Activated naive CD8-positive, alpha-beta T cell treated with anti-CD3 and anti-CD28 coated beads for 36 hours (primary cell): ENCODE data around the gene FXYD4. TPM values are rescaled to one million over a fixed set of nuclear protein-coding genes. Genes with fewer than 3 reads are reported as not detected.

Experiments
- DNase-seq: peaks from one replicate; pipeline ENCODE4 v3.0.0; 2021
- H3K27ac Mint-ChIP-seq: one replicate; pipeline ENCODE4 v1.8.0; 2022; ENCODE audit warnings: mild to moderate bottlenecking, moderate library complexity, mixed read lengths
- H3K27me3 Mint-ChIP-seq: one replicate; pipeline ENCODE4 v1.8.0; 2022; ENCODE audit warnings: mild to moderate bottlenecking, mixed read lengths
- H3K36me3 Mint-ChIP-seq: one replicate; pipeline ENCODE4 v1.8.0; 2021; ENCODE audit warnings: mild to moderate bottlenecking, mixed read lengths
- H3K4me1 Mint-ChIP-seq: one replicate; pipeline ENCODE4 v1.8.0; 2021; ENCODE audit warnings: mixed read lengths
- H3K4me3 Mint-ChIP-seq: one replicate; pipeline ENCODE4 v1.8.0; 2022; ENCODE audit warnings: mild to moderate bottlenecking, moderate library complexity, mixed read lengths
- H3K9me3 Mint-ChIP-seq: one replicate; pipeline ENCODE4 v1.8.0; 2022; ENCODE audit warnings: mixed read lengths
- total RNA-seq, 2 experiments: library from RNA; stranded (reverse); gene quantifications; one replicate each; pipeline ENCODE4 v1.2.3, GENCODE V29; 2021

The FXYD4 gene
- total RNA-seq, 2 experiments from 2014 or later = not detected

GRCh38 chr10:43338117-43338516, 33.3 kb upstream of the FXYD4 start:
- DNase-seq = no peak
- H3K9me3 Mint-ChIP-seq = no peaks in the 10 kb centered on the region
- peaks cover 5% of the 10 kb centered on the region for H3K27me3 Mint-ChIP-seq
- peaks cover 2% of the 10 kb centered on the region for H3K4me1 Mint-ChIP-seq
- H3K27ac Mint-ChIP-seq = no peak overlapping the region
- H3K36me3 Mint-ChIP-seq = no peaks in the 10 kb centered on the region
- H3K4me3 Mint-ChIP-seq = no peak overlapping the region

- no peak overlapping the region for H3K4me3 Mint-ChIP-seq
- peaks cover 5% of the 10 kb centered on the region for H3K27me3 Mint-ChIP-seq
- H3K36me3 Mint-ChIP-seq = no peaks in the 10 kb centered on the region
- DNase-seq = no peak
- no peaks in the 10 kb centered on the region for H3K9me3 Mint-ChIP-seq
- no peak overlapping the region for H3K27ac Mint-ChIP-seq
- H3K4me1 Mint-ChIP-seq = no peaks in the 10 kb centered on the region
These were observed 32.3 kb upstream of the FXYD4 start for GRCh38 chr10:43339136-43339535.

- peaks cover 5% of the 10 kb centered on the region for H3K27me3 Mint-ChIP-seq
- no peak overlapping the region for H3K4me3 Mint-ChIP-seq
- DNase-seq = no peak
- H3K27ac Mint-ChIP-seq = no peak overlapping the region
- H3K4me1 Mint-ChIP-seq = no peaks in the 10 kb centered on the region
- H3K9me3 Mint-ChIP-seq = no peaks in the 10 kb centered on the region
- H3K36me3 Mint-ChIP-seq = no peaks in the 10 kb centered on the region
These were observed 31.3 kb upstream of the FXYD4 start for GRCh38 chr10:43340101-43340500.

GRCh38 chr10:43340619-43341018, 30.8 kb upstream of the FXYD4 start:
- no peak for DNase-seq
- no peak overlapping the region for H3K27ac Mint-ChIP-seq
- no peaks in the 10 kb centered on the region for H3K4me1 Mint-ChIP-seq
- no peaks in the 10 kb centered on the region for H3K36me3 Mint-ChIP-seq
- H3K4me3 Mint-ChIP-seq = no peak overlapping the region
- H3K27me3 Mint-ChIP-seq = peaks cover 5% of the 10 kb centered on the region
- H3K9me3 Mint-ChIP-seq = no peaks in the 10 kb centered on the region

- Mint-ChIP-seq H3K27me3 (peaks cover 5% of the 10 kb centered on the region), H3K4me3 (no peak overlapping the region), H3K9me3 (no peaks in the 10 kb centered on the region), H3K27ac (no peak overlapping the region), H3K4me1 (no peaks in the 10 kb centered on the region), H3K36me3 (no peaks in the 10 kb centered on the region)
- DNase-seq = no peak
These were observed 30.0 kb upstream of the FXYD4 start for GRCh38 chr10:43341450-43341849.

GRCh38 chr10:43342279-43343125, 28.9 kb upstream of the FXYD4 start:
- Mint-ChIP-seq H3K36me3 (no peaks in the 10 kb centered on the region), H3K27ac (no peak overlapping the region), H3K27me3 (peaks cover 5% of the 10 kb centered on the region), H3K9me3 (no peaks in the 10 kb centered on the region), H3K4me3 (no peak overlapping the region), H3K4me1 (no peaks in the 10 kb centered on the region)
- no peak for DNase-seq

- Mint-ChIP-seq H3K4me1 (no peaks in the 10 kb centered on the region), H3K36me3 (no peaks in the 10 kb centered on the region), H3K27ac (no peak overlapping the region), H3K9me3 (no peaks in the 10 kb centered on the region), H3K27me3 (peaks cover 5% of the 10 kb centered on the region), H3K4me3 (no peak overlapping the region)
- DNase-seq = no peak
These were observed 28.3 kb upstream of the FXYD4 start for GRCh38 chr10:43343126-43343525.

- no peaks in the 10 kb centered on the region for H3K36me3 Mint-ChIP-seq
- H3K9me3 Mint-ChIP-seq = no peaks in the 10 kb centered on the region
- peaks cover 11% of the 10 kb centered on the region for H3K27me3 Mint-ChIP-seq
- DNase-seq = no peak
- H3K4me3 Mint-ChIP-seq = no peak overlapping the region
- no peak overlapping the region for H3K27ac Mint-ChIP-seq
- peaks cover 5% of the 10 kb centered on the region for H3K4me1 Mint-ChIP-seq
These were observed 27.4 kb upstream of the FXYD4 start for GRCh38 chr10:43344051-43344450.

GRCh38 chr10:43347997-43348396, 23.4 kb upstream of the FXYD4 start:
- no peak for DNase-seq
- Mint-ChIP-seq H3K4me3 (no peak overlapping the region), H3K27ac (no peak overlapping the region), H3K36me3 (no peaks in the 10 kb centered on the region), H3K9me3 (no peaks in the 10 kb centered on the region), H3K27me3 (peaks cover 26% of the 10 kb centered on the region), H3K4me1 (peaks cover 11% of the 10 kb centered on the region)

GRCh38 chr10:43348511-43349312, 22.7 kb upstream of the FXYD4 start:
- H3K36me3 Mint-ChIP-seq = no peaks in the 10 kb centered on the region
- H3K4me3 Mint-ChIP-seq = peak overlapping the region; percentile 5
- H3K27ac Mint-ChIP-seq = no peak overlapping the region
- DNase-seq = peak; percentile 80
- peaks cover 11% of the 10 kb centered on the region for H3K4me1 Mint-ChIP-seq
- H3K27me3 Mint-ChIP-seq = peaks cover 26% of the 10 kb centered on the region
- no peaks in the 10 kb centered on the region for H3K9me3 Mint-ChIP-seq

GRCh38 chr10:43350156-43350555, 21.3 kb upstream of the FXYD4 start:
- Mint-ChIP-seq H3K4me1 (peaks cover 13% of the 10 kb centered on the region), H3K27me3 (peaks cover 29% of the 10 kb centered on the region), H3K4me3 (no peak overlapping the region), H3K9me3 (no peaks in the 10 kb centered on the region), H3K27ac (no peak overlapping the region), H3K36me3 (no peaks in the 10 kb centered on the region)
- DNase-seq = no peak

GRCh38 chr10:43350686-43351085, 20.8 kb upstream of the FXYD4 start:
- peak overlapping the region; percentile 10 for H3K4me3 Mint-ChIP-seq
- no peaks in the 10 kb centered on the region for H3K9me3 Mint-ChIP-seq
- H3K27me3 Mint-ChIP-seq = peaks cover 29% of the 10 kb centered on the region
- peaks cover 13% of the 10 kb centered on the region for H3K4me1 Mint-ChIP-seq
- DNase-seq = no peak
- no peaks in the 10 kb centered on the region for H3K36me3 Mint-ChIP-seq
- H3K27ac Mint-ChIP-seq = no peak overlapping the region

- no peak overlapping the region for H3K27ac Mint-ChIP-seq
- H3K4me1 Mint-ChIP-seq = peaks cover 17% of the 10 kb centered on the region
- H3K36me3 Mint-ChIP-seq = no peaks in the 10 kb centered on the region
- H3K27me3 Mint-ChIP-seq = peaks cover 29% of the 10 kb centered on the region
- no peak overlapping the region for H3K4me3 Mint-ChIP-seq
- H3K9me3 Mint-ChIP-seq = no peaks in the 10 kb centered on the region
- no peak for DNase-seq
These were observed 20.1 kb upstream of the FXYD4 start for GRCh38 chr10:43351301-43351700.

- H3K36me3 Mint-ChIP-seq = no peaks in the 10 kb centered on the region
- H3K27ac Mint-ChIP-seq = no peak overlapping the region
- no peaks in the 10 kb centered on the region for H3K9me3 Mint-ChIP-seq
- DNase-seq = no peak
- H3K4me1 Mint-ChIP-seq = peaks cover 20% of the 10 kb centered on the region
- no peak overlapping the region for H3K4me3 Mint-ChIP-seq
- peaks cover 29% of the 10 kb centered on the region for H3K27me3 Mint-ChIP-seq
These were observed 18.5 kb upstream of the FXYD4 start for GRCh38 chr10:43352951-43353350.

GRCh38 chr10:43353495-43354329, 17.7 kb upstream of the FXYD4 start:
- Mint-ChIP-seq H3K27me3 (peaks cover 26% of the 10 kb centered on the region), H3K36me3 (no peaks in the 10 kb centered on the region), H3K27ac (no peak overlapping the region), H3K4me3 (no peak overlapping the region), H3K9me3 (no peaks in the 10 kb centered on the region), H3K4me1 (peaks cover 15% of the 10 kb centered on the region)
- DNase-seq = no peak
